GM03348 (cell line): Measurements from ENCODE around the gene LYZL4.

ENCODE experiments used
- DNase-seq: peaks from one replicate; pipeline ENCODE4 v3.0.0; 2012; ENCODE audit warnings: low spot score

LYZL4 gene

GRCh38 chr3:42410370-42411131, at the start of gene LYZL4:
LYZL4 (minus strand) TSS chr3:42410610; CDS start chr3:42407251, 3,359 bp downstream.
- no peak for DNase-seq

- DNase-seq: no peak
Measured at GRCh38 chr3:42459151-42459550, 48.7 kb upstream of the LYZL4 start.

GRCh38 chr3:42456211-42456610, 45.8 kb upstream of the LYZL4 start:
- no peak for DNase-seq

GRCh38 chr3:42451546-42452230, 41.3 kb upstream of the LYZL4 start:
- no peak for DNase-seq

- no peak for DNase-seq
Measured at GRCh38 chr3:42451116-42451515, 40.7 kb upstream of the LYZL4 start.

- no peak for DNase-seq
Measured at GRCh38 chr3:42450567-42450966, 40.2 kb upstream of the LYZL4 start.

- DNase-seq: no peak
Measured at GRCh38 chr3:42447481-42447880, 37.1 kb upstream of the LYZL4 start.

GRCh38 chr3:42446111-42447050, 36.0 kb upstream of the LYZL4 start:
- DNase-seq: no peak

GRCh38 chr3:42443819-42444436, 33.5 kb upstream of the LYZL4 start:
- peak; percentile 93 for DNase-seq

GRCh38 chr3:42443292-42443691, 32.9 kb upstream of the LYZL4 start:
- no peak for DNase-seq

- DNase-seq: no peak
Measured at GRCh38 chr3:42442640-42443039, 32.2 kb upstream of the LYZL4 start.

- no peak for DNase-seq
Measured at GRCh38 chr3:42441791-42442190, 31.4 kb upstream of the LYZL4 start.

GRCh38 chr3:42440924-42441323, 30.5 kb upstream of the LYZL4 start:
- DNase-seq: no peak

- DNase-seq: no peak
Measured at GRCh38 chr3:42439261-42440115, 29.1 kb upstream of the LYZL4 start.

GRCh38 chr3:42438758-42439157, 28.3 kb upstream of the LYZL4 start:
- no peak for DNase-seq

GRCh38 chr3:42438193-42438592, 27.8 kb upstream of the LYZL4 start:
- no peak for DNase-seq

- no peak for DNase-seq
Measured at GRCh38 chr3:42434777-42435380, 24.5 kb upstream of the LYZL4 start.

GRCh38 chr3:42432485-42432884, 22.1 kb upstream of the LYZL4 start:
- DNase-seq: no peak

- no peak for DNase-seq
Measured at GRCh38 chr3:42430781-42431532, 20.5 kb upstream of the LYZL4 start.

- no peak for DNase-seq
Measured at GRCh38 chr3:42428830-42429229, 18.4 kb upstream of the LYZL4 start.
